Testis (tissue), 3 donors: ENCODE data around the gene RCOR2. TPM values are rescaled to one million over a fixed set of nuclear protein-coding genes. Genes with fewer than 3 reads are reported as not detected.

Source experiments
- DNase-seq: peaks from one replicate; pipeline ENCODE4 v3.0.0-alpha.2; 2019
- H3K27ac ChIP-seq, 2 donors: fragments of 200-600 bp; sonication (generic); one replicate each; pipeline ENCODE4 v1.5.1; 2019
- H3K27me3 ChIP-seq: fragments of 200-600 bp; sonication (generic); one replicate; pipeline ENCODE4 v1.5.1; 2019
- H3K36me3 ChIP-seq: fragments of 200-600 bp; sonication (generic); one replicate; pipeline ENCODE4 v1.5.1; 2017; ENCODE audit warnings: low read depth; ENCODE audit errors: missing control alignments
- H3K4me1 ChIP-seq: fragments of 200-600 bp; sonication (generic); one replicate; pipeline ENCODE4 v1.5.1; 2019
- H3K4me3 ChIP-seq, 2 donors: fragments of 200-600 bp; sonication (generic); one replicate each; pipeline ENCODE4 v1.5.1; 2017 to 2019
- H3K9me3 ChIP-seq: fragments of 200-600 bp; sonication (generic); one replicate; pipeline ENCODE4 v1.5.1; 2017
- CTCF ChIP-seq, 3 experiments: fragments of 450-650 bp in 2 of 3; fragments of 200-600 bp in 1 of 3; sonication (generic) in 1 of 3; IDR thresholded peaks; one replicate each; pipeline ENCODE4 v1.5.1; 2016 to 2019; ENCODE audit warnings: antibody characterized with exemption in 3 of 3, mild to moderate bottlenecking in 2 of 3, moderate library complexity in 1 of 3
- POLR2A ChIP-seq: fragments of 450-650 bp; IDR thresholded peaks from one replicate; pipeline ENCODE4 v1.6.1; 2017; ENCODE audit warnings: antibody characterized with exemption, mild to moderate bottlenecking, moderate library complexity
- WGBS, 2 donors: methylation state at CpG; one replicate each; pipeline ENCODE4 v1.1.5; 2018; 5-methylcytosine and 5-hydroxymethylcytosine counted together
- intact Hi-C: fragments of 100-400 bp; cut with DNase I; formaldehyde crosslinking; loops from one replicate; pipeline ENCODE4 v1.15.1; 2023; ENCODE audit warnings: low total_unique reads
- polyA plus RNA-seq: library from polyadenylated mRNA; stranded (reverse); fragments of 350-450 nt; fragmentation: Illumina TruSeq; extraction: RNeasy Lipid Tissue Mini Kit (QIAGEN cat#74804); gene quantifications from one replicate; pipeline ENCODE4 v1.2.3, GENCODE V29; 2014; ENCODE audit warnings: low read depth, low replicate concordance; ENCODE audit not compliant: insufficient read depth
- total RNA-seq, 2 donors: library from RNA; depleted of rRNA; stranded (reverse); fragments of >200 nt; gene quantifications; one replicate each; pipeline ENCODE4 v1.2.3, GENCODE V29; 2016

RCOR2 gene
- total and polyA plus RNA-seq, 3 donors from 2014 or later = 3.9 to 7.9 (median 6.3) TPM

GRCh38 chr11:63911876-63912275 is 5.1 kb downstream of the RCOR2 start:
- H3K27ac ChIP-seq = no peak overlapping the region
- H3K4me1 ChIP-seq = peaks cover 48% of the 10 kb centered on the region
- 90 to 93% methylated on average over 19 to 20 of the region's 22 CpGs for WGBS, 2 donors
- intact Hi-C loops = no loop called here
- no peaks in the 10 kb centered on the region for H3K27me3 ChIP-seq
- no peaks in the 10 kb centered on the region for H3K36me3 ChIP-seq
- TF ChIP-seq CTCF (IDR thresholded peaks at IDR 0.05) = no peak
- no peak for TF ChIP-seq POLR2A
- H3K4me3 ChIP-seq = no peak overlapping the region
- H3K9me3 ChIP-seq = no peaks in the 10 kb centered on the region
- no peak for DNase-seq

- TF ChIP-seq CTCF (IDR thresholded peaks at IDR 0.05) = no peak
- TF ChIP-seq POLR2A = no peak
- no peak overlapping the region for H3K27ac ChIP-seq
- no peaks in the 10 kb centered on the region for H3K27me3 ChIP-seq
- intact Hi-C loops = no loop called here
- peaks cover 49% of the 10 kb centered on the region for H3K4me1 ChIP-seq
- no peak overlapping the region for H3K4me3 ChIP-seq
- H3K36me3 ChIP-seq = no peaks in the 10 kb centered on the region
- no peaks in the 10 kb centered on the region for H3K9me3 ChIP-seq
- WGBS, 2 donors = 76% methylated on average over 8 of the region's 8 CpGs; no CpG with 5 or more reads in 1 of the 2 donors
- no peak for DNase-seq
Observed at GRCh38 chr11:63911440-63911839, 5.5 kb downstream of the RCOR2 start.

GRCh38 chr11:63910675-63911074 is 6.3 kb downstream of the RCOR2 start:
- DNase-seq = no peak
- Histone ChIP-seq H3K36me3 (no peaks in the 10 kb centered on the region), H3K27ac (no peak overlapping the region), H3K9me3 (no peaks in the 10 kb centered on the region), H3K27me3 (no peaks in the 10 kb centered on the region), H3K4me1 (peaks cover 41% of the 10 kb centered on the region), H3K4me3 (no peak overlapping the region)
- TF ChIP-seq POLR2A (no peak), CTCF (IDR thresholded peaks at IDR 0.05) (no peak)
- 71 to 76% methylated on average over 9 of the region's 9 CpGs for WGBS, 2 donors
- intact Hi-C loops = no loop called here

GRCh38 chr11:63909591-63910506 is 7.1 kb downstream of the RCOR2 start:
- Histone ChIP-seq H3K36me3 (no peaks in the 10 kb centered on the region), H3K27ac (no peak overlapping the region), H3K27me3 (no peaks in the 10 kb centered on the region), H3K4me1 (peaks cover 41% of the 10 kb centered on the region), H3K4me3 (peak overlapping the region in 1 of 2 donors; percentile 5), H3K9me3 (no peaks in the 10 kb centered on the region)
- DNase-seq = no peak
- no peak for TF ChIP-seq CTCF (IDR thresholded peaks at IDR 0.05)
- no peak for TF ChIP-seq POLR2A
- 54 to 59% methylated on average over 14 to 24 of the region's 24 CpGs for WGBS, 2 donors
- intact Hi-C loops = no loop called here
